HG03108 (cell line): ENCODE results near the gene MC1R.
"Not testable (repeated sequence)": the region's sequence is repeated elsewhere in the genome, so short reads cannot be mapped to it uniquely, and the experiment has no call there.

Experiments used
- ATAC-seq: cut with Tn5 transposase; IDR thresholded peaks from one replicate; pipeline ENCODE4 v1.9.1; 2021; ENCODE audit warnings: moderate library complexity; ENCODE audit not compliant: unreplicated experiment

The MC1R gene

DNA sequence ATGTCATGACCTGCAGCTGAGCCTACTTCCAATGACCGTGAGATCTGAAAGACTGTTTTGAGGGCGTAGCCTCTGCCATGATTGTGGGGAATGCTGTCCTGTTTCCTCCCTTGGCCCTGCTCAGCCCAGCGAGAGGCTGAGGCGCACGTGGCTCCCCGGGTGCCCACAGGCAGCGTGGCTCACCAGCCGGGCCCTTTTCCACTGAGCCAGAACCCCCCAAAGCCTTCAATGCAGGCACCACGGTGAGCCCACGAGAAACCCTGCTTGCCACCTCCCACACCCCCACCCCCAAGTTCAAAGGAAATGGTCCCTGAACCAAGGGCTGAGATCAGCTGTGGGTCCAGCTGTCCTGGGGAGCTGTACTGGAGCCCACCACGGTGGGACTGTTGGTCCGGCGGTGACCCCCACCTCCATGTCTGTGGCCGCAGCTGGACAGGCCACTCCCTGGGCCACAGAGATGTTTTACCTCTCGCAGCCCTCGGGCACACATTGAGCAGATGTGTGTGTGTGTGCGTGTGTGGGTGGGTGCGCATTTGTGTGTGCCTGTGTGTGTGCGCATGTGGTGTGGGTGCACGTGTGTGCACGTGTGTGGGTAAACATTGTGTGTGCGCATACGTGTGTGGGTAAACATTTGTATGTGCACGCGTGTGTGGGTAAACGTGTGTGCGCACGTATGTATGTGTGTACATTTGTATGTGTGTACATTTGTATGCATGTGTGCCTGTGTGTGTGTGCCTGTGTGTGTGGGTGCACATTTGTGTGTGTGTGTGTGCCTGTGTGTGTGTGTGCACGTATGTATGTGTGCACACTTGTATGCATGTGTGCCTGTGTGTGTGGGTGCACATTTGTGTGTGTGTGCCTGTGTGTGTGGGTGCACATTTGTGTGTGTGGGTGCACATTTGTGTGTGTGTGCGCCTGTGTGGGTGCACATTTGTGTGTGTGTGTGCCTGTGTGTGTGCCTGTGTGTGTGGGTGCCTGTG, 5.0 kb upstream of the MC1R start:
- no peak for ATAC-seq

DNA sequence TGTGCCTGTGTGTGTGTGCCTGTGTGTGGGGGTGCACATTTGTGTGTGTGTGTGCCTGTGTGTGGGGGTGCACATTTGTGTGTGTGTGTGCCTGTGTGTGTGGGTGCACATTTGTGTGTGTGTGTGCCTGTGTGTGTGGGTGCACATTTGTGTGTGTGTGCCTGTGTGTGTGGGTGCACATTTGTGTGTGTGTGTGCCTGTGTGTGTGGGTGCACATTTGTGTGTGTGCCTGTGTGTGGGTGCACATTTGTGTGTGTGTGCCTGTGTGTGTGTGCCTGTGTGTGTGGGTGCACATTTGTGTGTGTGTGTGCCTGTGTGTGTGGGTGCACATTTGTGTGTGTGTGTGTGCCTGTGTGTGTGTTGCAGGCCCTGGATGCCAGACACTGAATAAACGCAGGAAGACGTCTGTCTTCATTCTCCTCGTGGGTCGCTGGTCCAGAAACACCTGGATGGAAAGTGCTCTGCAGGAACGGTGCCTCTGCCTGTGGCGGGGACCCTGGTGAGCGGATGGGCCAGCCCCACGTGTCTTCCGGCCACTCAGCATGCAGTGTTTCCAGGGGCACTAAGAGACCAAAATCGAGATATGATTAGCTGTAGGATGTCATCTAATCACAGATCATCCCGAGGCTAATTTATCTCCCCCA, 3.9 kb upstream of the MC1R start:
- ATAC-seq, result not testable (repeated sequence)

- ATAC-seq, result no peak
Measured at GRCh38 chr16:89915303-89916232, 3.1 kb upstream of the MC1R start.

DNA sequence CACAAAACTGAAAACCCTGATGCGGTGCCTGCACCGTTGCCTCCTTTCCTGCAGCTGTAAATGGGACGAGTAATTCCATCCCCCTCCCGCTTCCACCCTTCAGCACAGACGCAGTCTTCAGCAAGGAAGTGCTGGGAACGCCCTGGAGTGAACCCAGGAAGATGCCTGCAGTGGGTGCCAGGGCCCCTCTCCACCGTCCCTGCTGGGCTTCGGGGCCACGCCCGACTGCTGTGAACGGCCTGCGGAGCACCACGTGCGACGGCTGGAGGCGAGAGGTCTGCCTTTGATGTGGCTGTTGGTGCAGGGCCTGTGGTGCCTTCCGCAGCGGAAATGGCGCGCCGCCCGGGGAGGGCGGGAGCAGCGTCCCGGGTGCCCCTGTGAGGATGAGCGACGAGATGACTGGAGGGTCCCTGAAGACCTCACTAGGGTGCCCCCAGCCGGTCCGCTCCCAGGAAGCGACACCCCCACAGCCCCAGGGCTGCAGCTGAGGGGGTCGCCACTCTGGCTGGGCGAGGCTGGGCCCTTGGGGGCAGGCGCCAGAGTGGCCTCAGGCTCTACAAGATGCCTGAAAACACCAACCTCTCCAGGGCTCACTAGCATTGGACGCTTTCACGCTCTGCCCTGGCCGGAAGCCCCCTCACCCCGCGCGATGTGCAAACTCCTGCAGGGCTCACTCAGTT, 749 bp upstream of the MC1R start:
- ATAC-seq, result peak; percentile 88

DNA sequence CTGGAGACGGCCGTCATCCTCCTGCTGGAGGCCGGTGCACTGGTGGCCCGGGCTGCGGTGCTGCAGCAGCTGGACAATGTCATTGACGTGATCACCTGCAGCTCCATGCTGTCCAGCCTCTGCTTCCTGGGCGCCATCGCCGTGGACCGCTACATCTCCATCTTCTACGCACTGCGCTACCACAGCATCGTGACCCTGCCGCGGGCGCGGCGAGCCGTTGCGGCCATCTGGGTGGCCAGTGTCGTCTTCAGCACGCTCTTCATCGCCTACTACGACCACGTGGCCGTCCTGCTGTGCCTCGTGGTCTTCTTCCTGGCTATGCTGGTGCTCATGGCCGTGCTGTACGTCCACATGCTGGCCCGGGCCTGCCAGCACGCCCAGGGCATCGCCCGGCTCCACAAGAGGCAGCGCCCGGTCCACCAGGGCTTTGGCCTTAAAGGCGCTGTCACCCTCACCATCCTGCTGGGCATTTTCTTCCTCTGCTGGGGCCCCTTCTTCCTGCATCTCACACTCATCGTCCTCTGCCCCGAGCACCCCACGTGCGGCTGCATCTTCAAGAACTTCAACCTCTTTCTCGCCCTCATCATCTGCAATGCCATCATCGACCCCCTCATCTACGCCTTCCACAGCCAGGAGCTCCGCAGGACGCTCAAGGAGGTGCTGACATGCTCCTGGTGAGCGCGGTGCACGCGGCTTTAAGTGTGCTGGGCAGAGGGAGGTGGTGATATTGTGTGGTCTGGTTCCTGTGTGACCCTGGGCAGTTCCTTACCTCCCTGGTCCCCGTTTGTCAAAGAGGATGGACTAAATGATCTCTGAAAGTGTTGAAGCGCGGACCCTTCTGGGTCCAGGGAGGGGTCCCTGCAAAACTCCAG, 1.1 kb downstream of the MC1R start:
- no peak for ATAC-seq

GRCh38 chr16:89920723-89921122, 2.1 kb downstream of the MC1R start:
- no peak for ATAC-seq

GRCh38 chr16:89921131-89921701, 2.6 kb downstream of the MC1R start:
- ATAC-seq, result no peak

GRCh38 chr16:89921702-89922476, 3.2 kb downstream of the MC1R start:
- no peak for ATAC-seq

- ATAC-seq, result no peak
Measured at GRCh38 chr16:89922477-89922883, 3.8 kb downstream of the MC1R start.

GRCh38 chr16:89922884-89923639, 4.4 kb downstream of the MC1R start, which contains the start of gene TUBB3:
Gene TUBB3 (plus strand): TSS chr16:89923342. CDS start chr16:89923402, 60 bp downstream.
- no peak for ATAC-seq

DNA sequence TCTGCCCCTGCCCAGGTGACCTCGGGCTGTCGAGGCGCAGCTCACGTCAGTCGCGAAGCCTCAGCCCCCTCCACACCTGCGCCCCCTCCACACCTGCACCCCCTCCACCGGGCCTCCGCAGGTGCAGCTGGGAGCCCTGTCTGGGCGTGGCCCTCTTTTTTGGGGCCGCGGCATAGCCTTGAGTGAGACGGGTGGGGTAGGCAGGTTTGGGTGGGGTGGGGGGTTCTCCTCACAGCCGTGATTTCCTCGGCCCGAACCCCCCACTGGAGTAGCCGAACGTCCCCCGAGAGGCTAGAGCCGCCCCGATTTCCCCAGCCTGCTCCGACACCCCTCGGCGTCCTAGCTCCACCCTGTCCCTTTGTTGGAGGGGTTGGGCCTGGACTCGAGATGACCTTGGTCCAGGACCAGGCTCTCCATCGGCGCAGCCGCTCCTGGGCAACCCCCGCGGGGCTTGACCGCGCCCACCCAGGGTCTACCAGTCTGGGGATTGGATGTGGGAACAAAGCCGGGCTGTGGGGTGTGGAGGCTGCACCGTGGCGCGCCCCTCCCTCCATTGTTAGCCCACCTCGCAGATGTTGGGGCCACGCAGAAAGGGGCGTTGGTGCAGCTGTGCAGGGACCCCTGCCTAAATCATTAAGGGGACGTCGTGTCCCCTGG, 5.1 kb downstream of the MC1R start:
- no peak for ATAC-seq

DNA sequence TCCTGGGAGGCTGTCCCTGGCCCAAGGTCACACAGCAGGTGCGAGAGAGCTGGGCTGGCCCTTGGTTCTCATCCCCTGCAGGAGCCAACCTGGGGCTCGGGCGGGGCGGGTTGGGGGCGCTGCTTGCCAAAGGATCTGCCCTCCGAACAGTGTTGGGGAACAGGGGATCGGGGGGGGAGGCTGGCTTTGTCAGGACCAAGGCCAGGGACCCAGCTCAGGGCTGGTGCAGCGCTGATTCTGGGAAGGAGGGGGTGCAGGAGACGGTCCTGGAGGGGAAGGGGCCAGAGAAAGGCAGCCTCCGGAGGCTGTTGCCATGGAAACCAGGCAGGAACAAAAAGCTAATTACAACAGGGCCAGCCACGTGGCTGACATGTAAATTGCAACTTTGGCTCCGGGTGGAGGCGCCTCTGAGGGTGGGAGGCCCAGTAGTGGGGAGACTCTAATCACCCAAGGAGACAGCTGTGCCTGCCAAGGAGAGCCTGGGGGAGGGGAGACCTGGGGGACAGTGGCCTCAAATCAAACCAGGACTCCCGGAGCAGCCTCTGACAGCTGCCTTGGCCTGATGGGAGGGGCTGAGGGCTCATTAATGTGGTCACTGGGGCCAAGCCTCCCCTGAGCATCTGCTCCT, 5.7 kb downstream of the MC1R start:
- ATAC-seq, result no peak

- no peak for ATAC-seq
Measured at GRCh38 chr16:89924925-89925307, 6.3 kb downstream of the MC1R start.

DNA sequence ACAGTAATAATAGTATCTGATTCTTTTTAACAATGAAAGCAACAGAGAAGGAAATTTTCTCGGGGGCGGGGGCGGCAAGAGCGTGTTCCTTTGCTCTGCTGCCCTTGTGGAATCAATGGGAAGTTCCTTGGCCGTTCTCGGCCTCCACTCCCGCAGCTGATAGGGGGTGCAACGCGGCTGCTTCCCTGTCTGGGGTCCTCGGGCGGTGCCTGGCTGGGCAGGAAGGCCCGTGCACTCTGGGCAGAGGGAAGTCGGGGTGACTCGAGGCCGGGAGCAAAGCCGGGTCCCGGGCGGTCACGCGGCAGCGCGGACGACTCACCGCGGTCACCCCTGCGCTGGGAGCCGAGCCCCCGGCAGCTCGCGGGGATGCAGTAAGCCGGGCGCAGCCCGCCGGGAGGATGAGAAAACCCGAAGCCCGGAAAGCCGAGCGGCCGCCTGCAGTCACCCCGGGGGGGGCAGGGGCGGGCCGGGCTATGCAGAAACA, 7.0 kb downstream of the MC1R start:
- no peak for ATAC-seq

GRCh38 chr16:89931305-89931896, 12.7 kb downstream of the MC1R start:
- ATAC-seq, result no peak

GRCh38 chr16:89931964-89932363, 13.3 kb downstream of the MC1R start:
- ATAC-seq, result no peak
